Placental pericyte (primary cell): ENCODE results near the gene NUMB. TPM values are rescaled to one million over a fixed set of nuclear protein-coding genes. Genes with fewer than 3 reads are reported as not detected.

Experiments
- small RNA-seq: library from RNA; depleted of rRNA; stranded (forward); fragments of <200 nt; gene quantifications from one replicate; pipeline ENCODE3, GENCODE V24; 2012; ENCODE audit warnings: low replicate concordance
- total RNA-seq: library from RNA; depleted of rRNA; stranded (reverse); fragments of >200 nt; gene quantifications from 2 replicates; pipeline ENCODE4 v1.2.3, GENCODE V29; 2012

Gene NUMB
- total RNA-seq = 63.7 and 95.5 TPM in 2 replicates

DNA sequence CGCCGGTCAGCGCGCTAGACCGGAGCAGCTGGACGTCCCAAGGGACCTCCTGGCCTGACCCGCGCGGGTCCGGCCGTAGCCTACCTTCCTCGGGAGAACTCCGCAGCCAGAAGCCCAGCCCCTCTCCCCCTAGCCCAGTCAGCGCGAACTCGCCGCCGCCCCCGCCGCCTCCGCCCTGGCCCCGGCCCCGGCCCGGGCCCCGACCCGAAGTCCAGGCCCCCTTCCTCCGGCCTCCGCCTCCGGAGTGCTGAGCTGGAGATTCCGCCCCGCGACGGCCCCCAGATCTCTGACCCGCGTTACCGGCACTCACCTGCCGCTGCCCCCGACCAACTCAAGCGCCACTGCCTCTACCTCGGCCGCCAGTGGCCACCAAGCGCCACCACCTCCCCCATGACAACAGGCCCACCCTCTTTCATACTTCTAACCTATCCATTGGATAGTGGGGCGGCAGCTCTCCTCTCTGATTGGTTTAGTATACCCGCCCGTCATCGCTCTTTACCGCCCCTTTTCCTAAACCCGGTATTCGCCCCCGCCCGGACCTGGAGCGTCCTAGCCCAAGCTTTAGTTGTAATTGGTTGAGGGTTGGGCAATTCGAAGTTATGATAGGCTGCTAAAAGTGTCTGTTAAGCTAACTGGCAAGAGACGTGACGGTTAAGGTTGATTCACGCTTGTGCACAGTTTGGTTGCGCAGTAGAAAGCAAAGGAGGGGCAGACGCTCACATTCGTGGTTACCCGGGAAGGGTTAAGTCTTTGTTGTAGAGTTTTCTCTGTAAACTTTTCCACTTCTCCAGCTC is at the start of gene NUMB:
Gene NUMB, minus strand, starts transcription at position 364 of the 794 bp plus-strand sequence. CDS start 102,795 bp downstream, outside the sequence.

DNA sequence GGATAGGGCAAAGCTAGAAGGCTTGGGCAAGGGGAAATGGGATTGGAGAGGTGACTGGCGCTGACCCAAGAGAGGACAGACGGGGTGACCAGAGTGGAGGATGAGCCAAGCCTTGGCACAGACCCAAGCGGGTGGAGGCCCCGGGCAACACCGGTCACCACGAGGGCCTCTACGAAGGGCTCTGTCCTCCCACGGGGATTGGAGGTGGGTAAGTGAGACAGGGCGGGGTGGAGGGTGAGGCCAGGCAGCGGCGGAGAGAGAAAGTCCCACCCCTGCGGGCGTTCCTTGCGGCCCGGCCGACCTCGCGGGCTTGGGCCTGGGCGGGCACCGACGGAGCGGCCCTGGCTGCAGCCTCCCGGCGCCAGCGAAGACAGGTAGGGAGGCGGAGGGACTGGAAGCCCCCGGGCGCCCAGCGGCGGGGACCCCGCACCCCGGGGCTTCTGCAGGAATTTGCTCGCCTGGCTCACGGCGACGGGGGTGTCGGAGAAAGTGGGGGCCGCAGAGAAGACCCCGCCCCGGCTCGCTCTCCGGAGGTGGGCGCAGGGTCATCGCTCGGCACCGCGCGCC is 221.0 kb downstream of the NUMB start, which contains the start of gene PAPLN:
Gene PAPLN, plus strand, starts transcription at position 288 of the 567 bp plus-strand sequence. CDS start 2,273 bp downstream, outside the sequence.

Small RNA genes lying within 50 kb of the gene (small RNA-seq; reads per million reads assigned to genes)
- not detected for gene RNU6-419P

Other genes starting within 250 kb of the NUMB start
- 1.6 and 6.8 TPM in 2 replicates for gene PAPLN, start 221.0 kb downstream of the NUMB start, total RNA-seq
- gene RIOX1, start 32.4 kb upstream of the NUMB start, total RNA-seq = 16.9 and 29.2 TPM in 2 replicates
- gene ACOT1, start 78.6 kb upstream of the NUMB start, total RNA-seq = 6.7 and 17.3 TPM in 2 replicates
- under 0.01 TPM in 1 of 2 replicates, not detected in the other for gene HEATR4, start 100.4 kb upstream of the NUMB start, total RNA-seq
- gene ACOT2, start 110.7 kb upstream of the NUMB start, total RNA-seq = 19.3 and 47.9 TPM in 2 replicates
- 0.57 and 1.5 TPM in 2 replicates for gene ACOT4, start 133.3 kb upstream of the NUMB start, total RNA-seq
- gene ACOT6, start 154.0 kb upstream of the NUMB start, total RNA-seq = 0.14 TPM in 1 of 2 replicates, not detected in the other
- 9.4 and 10.3 TPM in 2 replicates for gene DNAL1, start 186.4 kb upstream of the NUMB start, total RNA-seq